ENCODE results near the gene SUGCT.
"Not testable (repeated sequence)": the region's sequence is repeated elsewhere in the genome, so short reads cannot be mapped to it uniquely, and the experiment has no call there.

The SUGCT gene

DNA sequence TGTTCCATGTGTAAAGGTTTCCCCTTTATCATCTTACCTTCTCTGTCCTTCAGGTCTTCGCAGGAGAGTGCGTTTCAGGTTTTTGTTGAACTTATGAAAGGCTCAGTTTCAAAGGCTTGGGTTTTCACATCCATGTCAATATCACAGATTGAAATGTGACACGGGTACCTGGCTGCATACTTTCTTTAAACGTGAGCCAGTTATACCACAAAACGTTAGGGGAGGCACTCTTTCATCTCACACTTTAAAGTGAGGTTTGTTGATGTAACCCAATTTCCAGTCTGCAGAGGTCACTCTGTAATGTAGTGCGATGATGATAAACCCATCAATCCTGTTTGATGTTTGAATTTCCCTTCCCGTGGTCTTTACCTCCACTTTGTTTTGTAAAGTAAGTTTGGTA lies 506.9 kb downstream of the SUGCT start:
- DNase-seq = no peak

DNA sequence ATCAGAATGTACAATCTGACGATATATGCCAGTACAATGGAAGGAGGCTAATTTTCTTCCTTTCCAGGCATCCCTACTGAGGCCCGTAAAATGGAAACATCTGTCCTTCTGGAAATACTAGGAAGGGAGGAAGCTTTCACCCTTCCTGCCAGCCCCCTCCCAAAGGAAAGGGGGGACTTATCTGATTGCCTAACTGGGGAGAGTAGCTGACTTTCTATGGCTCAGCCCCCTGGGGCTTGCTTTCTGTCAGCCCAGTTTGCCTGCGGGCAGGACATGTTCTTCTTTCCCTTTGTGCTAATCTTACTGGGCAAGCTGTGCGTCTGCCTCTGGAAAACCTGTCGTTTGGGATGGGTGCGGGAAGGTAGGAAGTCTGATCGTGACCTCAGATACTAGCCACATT lies 508.9 kb downstream of the SUGCT start:
- DNase-seq = no peak

DNA sequence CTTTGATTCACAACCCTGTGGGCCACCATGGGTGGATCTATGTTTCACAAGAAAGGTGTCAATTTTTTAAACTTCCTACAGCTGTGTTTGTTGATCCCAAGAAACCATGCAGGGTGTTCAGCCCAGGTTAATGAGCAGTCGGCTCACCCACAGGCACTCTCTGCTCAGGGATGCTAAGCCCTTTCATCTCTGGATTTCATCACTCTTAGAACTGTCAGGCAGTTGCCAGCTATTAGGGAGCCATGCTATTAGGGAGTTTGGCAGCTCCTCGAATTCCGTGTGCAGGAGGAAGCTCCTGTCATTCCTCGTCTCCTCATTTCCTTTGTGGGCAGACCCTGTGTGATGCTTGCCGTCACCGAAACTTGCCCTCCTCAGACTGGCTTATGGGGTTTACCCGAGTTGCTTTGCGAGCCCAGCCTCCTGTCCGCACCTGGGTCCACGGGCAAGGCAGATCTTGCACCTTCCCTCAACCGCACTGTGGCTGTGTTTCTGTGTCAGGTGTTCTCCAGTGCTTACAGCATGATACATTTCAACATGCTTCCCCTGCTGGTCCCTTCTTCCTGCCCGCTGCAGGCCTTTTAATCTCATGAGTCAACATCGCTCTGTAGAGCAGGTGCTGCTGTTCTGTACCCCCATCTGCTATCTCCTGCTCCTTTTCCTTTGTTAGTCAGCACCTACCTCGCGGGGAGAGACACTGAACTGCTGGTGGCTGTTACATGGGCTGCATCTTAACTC lies 509.8 kb downstream of the SUGCT start:
- peak; percentile 0 for DNase-seq

DNA sequence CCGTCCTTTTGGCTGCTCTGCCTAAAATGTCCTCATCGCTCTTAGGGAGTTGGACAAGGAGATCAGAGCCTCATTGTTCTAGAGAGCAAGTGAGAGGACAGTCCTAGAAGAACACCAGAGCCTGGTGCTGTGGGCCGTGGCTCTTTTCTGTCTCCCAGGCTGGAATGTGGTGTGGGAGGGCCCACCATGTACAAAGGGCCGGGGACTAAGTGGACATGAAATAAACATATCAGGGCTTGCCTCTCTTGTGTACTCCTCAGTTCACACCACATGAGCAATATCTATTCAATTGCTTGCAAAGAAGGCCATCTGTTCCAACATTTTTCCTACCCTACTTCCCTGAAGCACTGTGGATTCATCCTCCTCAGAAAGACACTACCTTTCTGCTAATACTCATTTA lies 510.4 kb downstream of the SUGCT start:
- no peak for DNase-seq

DNA sequence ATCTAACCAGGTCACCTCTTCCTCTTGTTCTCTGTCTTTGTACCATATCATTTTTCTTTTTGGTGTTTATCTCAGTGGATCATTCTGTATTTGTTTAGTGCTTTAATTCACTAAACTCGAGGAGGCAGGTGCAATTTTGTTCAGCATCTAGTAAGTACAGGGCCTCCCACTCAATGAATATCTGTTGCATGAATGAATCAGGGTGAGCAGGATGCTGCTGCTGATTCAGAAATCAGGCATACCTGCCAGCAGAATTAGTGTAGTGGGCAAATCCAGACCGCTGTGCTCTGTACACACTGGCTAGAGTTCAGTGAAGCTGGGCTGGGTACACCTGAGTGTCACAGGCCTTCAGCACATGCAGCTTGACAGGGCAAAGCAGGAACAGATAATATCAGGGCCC lies 511.9 kb downstream of the SUGCT start:
- no peak for DNase-seq

DNA sequence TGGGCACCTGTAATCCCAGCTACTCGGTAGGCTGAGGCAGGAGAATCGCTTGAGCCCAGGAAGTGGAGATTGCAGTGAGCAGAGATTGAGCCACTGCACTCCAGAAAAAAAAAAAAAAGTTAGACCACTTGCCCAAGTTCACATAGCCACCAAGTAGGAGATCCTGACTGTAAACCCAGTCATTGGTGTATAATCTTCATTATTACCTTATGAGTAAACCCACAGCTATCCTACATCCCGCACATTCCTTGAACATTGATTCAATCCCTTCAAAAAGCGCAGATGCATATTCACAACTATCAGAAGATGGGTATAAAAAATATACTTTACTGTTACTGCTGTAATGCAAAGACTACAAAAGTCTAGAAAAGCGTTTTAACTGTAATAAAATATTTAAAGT lies 512.9 kb downstream of the SUGCT start:
- no peak for DNase-seq

DNA sequence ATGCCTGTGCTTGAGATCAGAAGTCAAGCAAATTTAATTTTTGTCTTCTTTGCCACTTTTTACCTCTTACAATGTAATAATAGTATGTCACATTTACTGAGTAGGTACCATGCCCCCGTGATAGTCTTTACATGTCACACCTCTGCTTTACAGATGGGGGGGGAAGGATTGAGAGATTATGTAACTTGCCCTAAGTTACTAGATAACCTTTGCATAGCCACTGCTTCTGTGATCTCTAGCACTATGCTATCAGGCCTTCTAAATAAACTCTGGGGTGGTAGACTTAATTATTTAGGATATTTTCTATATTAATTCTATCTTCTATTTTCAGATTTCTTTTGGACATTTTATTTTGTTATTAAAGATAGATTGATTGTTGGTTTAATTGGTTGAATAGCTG lies 514.4 kb downstream of the SUGCT start:
- DNase-seq = no peak

DNA sequence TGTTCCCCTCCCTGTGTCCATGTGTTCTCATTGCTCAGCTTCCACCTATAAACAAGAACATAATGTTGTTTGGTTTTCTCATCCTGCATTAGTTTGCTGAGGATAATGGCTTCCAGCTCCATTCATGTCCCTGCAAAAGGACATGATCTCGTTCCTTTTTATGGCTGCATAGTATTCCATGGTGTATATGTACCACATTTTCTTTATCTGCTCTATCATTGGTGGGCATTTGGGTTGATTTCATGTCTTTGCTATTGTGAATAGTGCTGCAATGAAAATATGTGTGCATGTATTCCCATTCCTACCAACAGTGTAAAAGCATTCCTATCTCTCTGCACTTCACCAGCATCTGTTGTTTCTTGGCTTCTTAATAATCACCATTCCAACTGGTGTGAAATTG lies 516.1 kb downstream of the SUGCT start:
- DNase-seq = not testable (repeated sequence)

DNA sequence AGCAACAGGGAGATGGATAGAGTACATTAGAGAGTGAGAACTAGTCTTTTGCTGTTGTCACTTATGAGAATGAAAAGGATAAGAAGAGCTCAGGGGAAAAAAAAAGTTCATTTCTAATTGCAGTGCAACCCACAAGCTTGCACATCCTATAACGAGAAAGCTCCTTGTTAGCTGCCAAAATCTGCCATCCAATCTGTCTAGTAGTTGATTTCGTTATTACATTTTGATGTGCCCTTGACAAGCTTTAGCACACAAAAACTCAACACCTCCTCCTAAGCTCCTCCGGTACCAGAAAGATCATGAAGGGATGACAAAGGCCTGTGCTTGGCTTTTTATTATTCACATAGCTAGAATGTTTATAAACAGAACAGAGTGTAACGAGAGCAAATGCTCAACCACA lies 519.4 kb downstream of the SUGCT start:
- no peak for DNase-seq

DNA sequence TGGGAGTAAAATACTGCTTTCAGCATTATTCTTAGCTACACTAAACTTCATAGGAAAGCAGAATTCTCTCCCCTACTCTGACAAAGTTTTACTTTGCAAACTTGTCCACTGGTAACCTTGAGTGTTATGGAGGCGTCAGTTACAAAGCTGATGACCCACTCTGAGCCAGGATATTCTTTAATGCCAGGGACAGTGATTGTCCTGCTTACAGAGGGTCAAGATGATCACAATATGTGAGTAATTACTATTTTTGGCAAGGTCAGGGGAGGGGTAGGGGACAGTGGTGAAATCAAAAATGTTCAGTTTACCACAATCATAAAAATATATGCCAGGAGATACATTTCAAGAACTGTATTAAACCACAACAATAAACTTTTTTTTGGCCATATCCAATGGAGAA lies 520.6 kb downstream of the SUGCT start:
- no peak for DNase-seq

DNA sequence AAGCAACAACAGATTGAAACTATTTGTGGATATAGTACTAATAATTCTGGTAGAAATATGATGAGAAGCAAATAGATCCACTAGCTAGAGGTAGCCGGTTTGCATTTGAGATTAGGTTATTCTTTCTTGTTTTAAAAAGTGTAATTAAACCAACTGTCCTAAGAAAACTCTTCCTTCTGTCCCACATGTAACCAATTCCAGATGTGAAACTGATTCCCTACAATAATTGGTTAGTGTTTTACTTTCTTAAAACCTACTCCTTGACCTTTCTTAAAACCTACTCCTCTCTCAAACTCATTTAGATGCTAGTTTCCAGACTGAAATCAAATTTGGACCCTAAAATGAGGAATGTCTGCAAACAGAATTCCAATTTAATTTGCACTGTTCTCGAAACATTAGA lies 521.5 kb downstream of the SUGCT start:
- DNase-seq = no peak

DNA sequence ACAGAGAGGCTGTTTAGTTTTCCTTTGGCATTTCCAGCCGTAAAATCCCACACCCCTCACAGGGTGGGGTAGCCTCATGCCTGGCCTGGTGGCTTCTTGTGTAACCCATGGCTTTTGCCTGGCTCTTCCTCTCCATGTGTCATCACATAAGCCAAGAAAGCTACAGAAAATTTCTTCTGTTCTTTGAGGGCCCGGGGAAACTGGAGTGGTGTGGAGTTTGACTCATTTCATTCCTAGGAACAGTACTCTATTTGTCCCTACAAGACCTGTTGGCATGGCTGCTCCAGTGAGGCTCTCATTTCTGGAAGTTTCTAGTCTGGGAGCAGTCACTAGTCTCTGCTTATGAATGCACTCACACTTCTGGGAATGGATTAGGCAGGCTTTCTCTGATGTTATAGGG lies 523.9 kb downstream of the SUGCT start:
- no peak for DNase-seq

DNA sequence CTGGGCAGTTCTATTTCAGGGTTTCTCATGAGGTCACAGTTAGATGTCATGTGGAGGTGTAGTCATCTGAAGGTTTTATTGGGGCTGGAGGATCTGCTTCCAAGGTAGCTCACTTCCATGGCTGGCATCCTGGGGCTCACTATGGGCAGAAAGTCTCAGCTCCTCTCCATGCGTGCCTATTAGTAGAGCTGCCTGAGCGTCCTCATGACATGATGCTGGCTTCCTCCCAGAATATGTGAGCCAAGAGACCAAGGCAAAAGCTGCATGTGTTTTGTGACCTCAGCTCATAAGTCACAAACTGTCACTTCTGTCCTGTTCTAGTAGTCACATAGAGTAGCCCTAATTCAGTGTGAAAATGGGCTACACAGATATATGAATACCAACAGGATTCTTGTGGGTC lies 524.4 kb downstream of the SUGCT start:
- no peak for DNase-seq

DNA sequence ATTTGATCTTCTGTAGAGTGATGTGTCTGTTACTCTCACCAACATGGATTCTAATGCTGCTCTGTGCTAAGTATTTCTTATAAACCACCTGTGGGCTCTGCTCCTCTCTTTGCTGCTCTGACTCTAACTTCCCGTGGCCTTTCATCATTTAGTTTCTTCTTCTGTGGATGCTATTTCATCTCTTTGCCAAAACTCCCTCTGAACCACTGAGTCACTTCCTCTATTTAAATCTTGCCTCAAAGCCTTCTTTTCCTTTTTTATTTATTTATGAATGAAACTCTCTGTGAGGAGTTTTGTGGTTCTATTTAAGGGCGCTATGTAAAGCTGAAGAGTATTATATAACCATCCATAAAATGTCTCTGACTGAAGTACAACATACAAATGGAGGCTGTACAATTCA lies 538.5 kb downstream of the SUGCT start:
- DNase-seq = no peak

DNA sequence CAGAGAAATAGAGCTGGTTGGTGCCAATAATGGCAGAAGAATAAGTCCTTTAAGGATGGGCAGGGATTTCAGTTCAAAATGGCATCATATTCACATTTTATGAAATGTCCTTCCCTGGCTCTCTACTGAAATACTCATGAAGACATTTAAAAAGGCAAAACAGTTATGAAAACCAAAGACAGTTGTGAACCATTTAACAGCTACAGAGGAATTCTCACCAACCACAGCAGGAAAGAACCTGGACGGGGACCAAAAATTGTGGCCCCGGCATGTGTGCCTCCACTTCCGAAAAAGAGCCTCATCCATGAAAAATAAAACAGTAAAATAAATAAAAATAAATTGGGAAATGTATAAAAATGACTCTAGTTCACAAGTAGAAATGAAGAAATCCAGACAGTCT lies 539.5 kb downstream of the SUGCT start:
- DNase-seq = no peak

DNA sequence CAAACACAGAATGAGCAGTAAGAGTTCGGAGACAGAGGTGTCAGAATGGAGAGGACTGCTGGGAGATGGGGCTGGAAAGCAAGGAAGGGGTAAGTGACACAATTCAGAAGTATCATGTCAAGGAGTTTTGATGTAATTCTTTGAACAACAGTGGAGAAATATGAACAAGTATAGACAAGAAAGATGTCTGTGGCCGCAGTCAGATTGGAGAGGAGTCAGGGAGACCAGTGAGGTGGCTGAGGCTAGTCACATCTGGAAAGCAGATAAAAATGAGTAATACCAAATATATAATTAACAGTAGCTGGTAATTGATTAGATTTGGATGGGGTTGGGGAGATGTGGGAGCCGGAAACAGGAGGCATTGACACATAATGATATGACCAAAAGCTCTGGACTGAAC lies 540.9 kb downstream of the SUGCT start:
- DNase-seq = no peak

DNA sequence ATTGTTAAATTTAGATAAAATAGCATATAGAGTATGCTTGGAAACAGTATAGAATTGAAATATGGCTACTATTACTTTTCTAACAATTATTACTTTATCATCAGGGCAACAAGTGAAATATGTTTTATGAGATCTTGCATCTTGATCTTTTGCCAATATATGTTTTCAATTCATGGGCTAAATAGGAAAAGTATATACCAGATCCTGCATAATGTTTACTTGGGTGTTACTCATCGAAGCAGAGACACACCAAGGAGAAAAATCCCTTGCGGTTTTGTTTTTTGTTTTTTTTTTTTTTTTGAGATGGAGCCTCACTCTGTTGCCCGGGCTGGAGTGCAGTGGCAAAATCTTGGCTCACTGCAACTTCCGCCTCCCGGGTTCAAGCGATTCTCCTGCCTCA lies 541.4 kb downstream of the SUGCT start:
- DNase-seq = no peak

DNA sequence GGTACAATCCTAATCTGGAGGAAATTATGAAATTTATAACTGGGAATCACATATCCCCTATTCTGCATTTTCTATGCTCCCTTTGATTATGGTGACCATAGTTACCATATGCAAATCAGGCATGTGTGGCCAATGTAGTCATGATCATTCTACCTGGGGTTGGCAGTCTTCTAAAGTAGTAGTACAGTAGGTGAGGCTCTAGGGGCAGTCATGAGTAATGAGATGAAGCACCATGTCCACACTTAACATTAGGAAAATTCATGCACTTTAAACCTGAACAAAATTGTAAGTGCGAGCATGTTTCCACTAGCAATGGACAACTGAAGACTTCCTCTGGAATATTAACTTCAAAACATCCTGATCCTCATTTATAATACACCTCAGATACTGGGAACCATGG lies 545.9 kb downstream of the SUGCT start:
- peak; percentile 0 for DNase-seq

DNA sequence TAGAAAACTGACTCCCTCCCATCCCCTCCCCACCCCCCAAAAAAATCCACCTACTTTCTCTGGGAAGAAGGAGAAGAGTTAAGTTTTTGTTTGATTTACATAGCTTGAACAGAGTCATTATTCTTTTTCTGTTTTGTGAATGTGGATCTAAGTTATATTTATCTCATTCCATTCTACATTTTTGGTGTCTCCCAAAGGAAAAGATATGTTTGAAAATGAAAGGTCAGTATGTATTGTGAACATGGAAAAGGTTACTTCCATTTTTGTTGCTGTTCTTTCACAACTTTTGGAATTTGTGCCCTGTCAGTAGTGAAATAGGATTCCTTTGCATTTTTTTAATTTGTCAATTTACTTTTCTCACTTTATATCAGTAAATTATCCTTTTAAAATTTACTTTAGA lies 547.9 kb downstream of the SUGCT start:
- DNase-seq = no peak

DNA sequence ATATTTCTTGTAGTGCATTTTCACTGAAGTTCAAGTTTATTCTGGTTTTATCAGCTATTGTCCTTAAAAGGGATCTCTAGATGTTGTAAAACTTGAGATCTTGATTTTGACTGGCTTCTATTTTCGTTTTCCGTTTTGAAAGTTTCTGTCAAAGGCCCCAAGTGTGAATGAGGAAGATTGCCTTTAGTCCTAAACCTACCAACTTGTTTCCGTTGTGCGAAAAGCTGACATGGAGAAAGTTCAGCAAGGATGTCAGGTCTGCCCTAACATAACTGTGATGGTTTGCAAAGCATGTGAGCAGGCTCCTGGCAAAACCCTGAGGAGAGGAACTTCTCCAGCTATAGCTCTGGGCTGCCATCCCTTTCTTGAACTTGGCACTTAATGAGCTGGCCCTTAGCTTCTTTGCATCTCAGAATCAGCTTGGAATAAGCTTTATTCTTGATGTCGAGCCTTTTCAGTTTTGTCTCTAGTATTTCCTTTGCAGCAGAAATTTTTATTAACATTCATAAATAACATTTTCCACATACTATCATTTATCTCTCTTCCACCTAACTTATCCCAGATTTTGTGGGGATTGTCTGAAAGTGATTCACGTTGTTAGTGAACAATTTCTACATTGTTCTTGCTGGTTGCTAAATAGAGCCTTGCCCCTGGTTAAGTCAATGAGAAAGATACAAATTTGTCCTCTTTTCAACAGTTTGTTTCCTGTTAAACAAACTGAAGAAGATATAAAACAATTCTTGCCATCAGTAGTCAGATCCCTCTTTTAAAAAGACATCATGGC lies 559.4 kb downstream of the SUGCT start:
- no peak for DNase-seq

DNA sequence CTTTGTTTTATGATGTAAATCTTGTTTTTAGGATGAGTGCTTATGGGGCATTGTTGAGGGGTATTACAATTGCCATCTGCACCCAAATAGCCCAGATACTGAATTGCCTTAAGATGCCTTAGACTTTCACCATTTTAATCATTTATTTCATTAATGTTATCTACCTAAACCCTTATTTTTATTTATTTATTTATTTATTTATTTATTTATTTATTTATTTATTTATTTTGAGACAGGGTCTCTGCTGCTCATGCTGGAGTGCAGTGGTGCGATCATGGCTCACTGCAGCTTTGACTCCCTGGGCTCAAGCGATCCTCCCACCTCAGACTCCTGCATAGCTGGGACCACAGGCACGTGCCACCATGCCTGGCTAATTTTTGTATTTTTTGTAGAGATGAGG lies 560.2 kb downstream of the SUGCT start:
- DNase-seq = no peak

DNA sequence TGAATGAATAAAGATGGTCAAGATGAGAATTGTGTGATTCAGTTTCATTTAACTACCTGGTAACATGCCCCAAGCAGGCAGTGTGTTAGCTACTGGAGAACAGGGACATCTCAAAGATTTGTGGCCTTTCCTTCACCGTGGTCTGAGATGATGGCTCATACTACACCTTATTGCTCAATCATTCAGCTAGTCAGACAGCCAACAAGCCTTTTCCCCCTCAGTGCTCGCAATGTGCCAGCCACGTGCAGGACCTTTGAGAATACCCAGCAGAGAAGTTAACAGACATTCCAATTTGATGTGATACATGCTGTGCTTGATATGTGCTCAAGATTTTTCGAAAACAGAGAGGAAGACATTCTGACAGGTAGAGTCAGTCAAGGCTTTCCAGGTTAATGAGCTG lies 562.8 kb downstream of the SUGCT start:
- no peak for DNase-seq

DNA sequence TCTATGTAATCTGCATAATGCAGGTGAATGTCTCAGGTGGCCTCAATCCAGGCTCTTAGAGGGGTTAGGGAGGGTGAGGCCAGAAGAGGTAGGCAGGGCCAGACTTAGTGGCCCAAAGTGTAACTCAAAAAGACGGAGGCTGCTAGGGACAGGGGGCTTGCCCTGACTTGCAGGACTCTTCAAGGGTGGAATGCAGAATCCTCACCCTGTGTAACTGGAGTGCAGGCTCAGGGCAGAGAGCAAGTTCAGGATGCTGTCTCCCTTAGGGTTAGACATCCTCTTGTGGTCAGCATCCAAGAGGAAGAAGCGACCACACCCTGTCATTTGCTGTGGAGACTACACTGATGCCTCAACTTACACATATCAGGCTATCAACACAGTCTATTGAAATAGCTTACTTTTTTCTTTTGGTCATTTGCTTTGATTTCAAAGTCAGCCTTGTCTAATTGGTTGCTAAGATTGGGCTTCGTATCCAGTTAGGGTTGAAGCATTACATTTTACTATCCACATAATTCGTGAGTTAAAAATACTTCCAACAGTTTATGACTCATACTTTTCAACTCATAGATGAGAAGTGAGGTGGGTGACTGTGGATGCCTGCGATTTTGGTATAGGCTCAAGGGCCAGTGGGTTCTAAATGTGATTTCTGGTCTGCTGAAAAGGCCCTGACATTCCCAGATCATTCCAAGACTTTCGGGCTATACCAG lies 563.6 kb downstream of the SUGCT start:
- no peak for DNase-seq

DNA sequence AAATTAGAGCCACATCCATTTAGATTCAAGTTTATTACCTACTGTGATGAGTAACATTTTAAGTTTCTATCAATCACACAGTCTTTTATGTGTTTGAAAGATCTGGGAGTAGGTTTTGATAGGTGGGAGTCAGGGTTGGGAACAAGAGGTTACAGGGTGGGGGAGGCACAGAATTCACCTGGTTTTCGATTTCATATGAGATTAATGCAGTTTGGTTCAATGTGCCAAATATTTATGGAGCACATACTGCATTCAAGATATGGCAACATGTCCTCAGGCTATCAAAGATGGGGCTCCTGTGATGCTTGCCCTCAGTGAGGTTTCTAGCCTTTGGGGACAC lies 564.1 kb downstream of the SUGCT start:
- DNase-seq = no peak
